Karpas-422 (cell line): ENCODE measurements around the gene NUP160. TPM values are rescaled to one million over a fixed set of nuclear protein-coding genes. Genes with fewer than 3 reads are reported as not detected.
"Not testable (repeated sequence)": the region's sequence is repeated elsewhere in the genome, so short reads cannot be mapped to it uniquely, and the experiment has no call there.

ENCODE experiments used
- DNase-seq: peaks from one replicate; pipeline ENCODE4 v3.0.0-alpha.2; 2015
- H2AFZ ChIP-seq: fragments of 200-600 bp; sonication (generic); 2 replicates; pipeline ENCODE4 v1.6.1; 2014; ENCODE audit warnings: antibody characterized with exemption, low read length, mixed read lengths
- H3K27ac ChIP-seq: fragments of 200-600 bp; sonication (generic); 2 replicates; pipeline ENCODE4 v1.5.1; 2014; ENCODE audit warnings: mild to moderate bottlenecking, low read length, moderate library complexity
- H3K27me3 ChIP-seq: fragments of 200-600 bp; sonication (generic); 2 replicates; pipeline ENCODE4 v1.6.1; 2014; ENCODE audit warnings: low read length, mixed read lengths
- H3K36me3 ChIP-seq: fragments of 200-600 bp; sonication (generic); 2 replicates; pipeline ENCODE4 v1.6.1; 2014; ENCODE audit warnings: low read length, mixed read lengths; ENCODE audit not compliant: insufficient read depth
- H3K4me1 ChIP-seq: fragments of 200-600 bp; sonication (generic); 2 replicates; pipeline ENCODE4 v1.6.1; 2014; ENCODE audit warnings: mild to moderate bottlenecking, low read length, mixed read lengths
- H3K4me2 ChIP-seq: fragments of 200-600 bp; sonication (generic); 2 replicates; pipeline ENCODE4 v1.6.1; 2014; ENCODE audit warnings: low read length, low read depth, mild to moderate bottlenecking; ENCODE audit not compliant: poor library complexity, severe bottlenecking
- H3K4me3 ChIP-seq: fragments of 200-600 bp; sonication (generic); 2 replicates; pipeline ENCODE4 v1.5.1; 2014; ENCODE audit warnings: mild to moderate bottlenecking, antibody characterized with exemption, low read length, mixed read lengths
- H3K79me2 ChIP-seq: fragments of 200-600 bp; sonication (generic); 2 replicates; pipeline ENCODE4 v1.6.1; 2014; ENCODE audit warnings: mild to moderate bottlenecking, low read length, mixed read lengths
- H3K9ac ChIP-seq: fragments of 200-600 bp; sonication (generic); 2 replicates; pipeline ENCODE4 v1.6.0; 2014; ENCODE audit warnings: low read length
- H3K9me2 ChIP-seq: fragments of 200-600 bp; sonication (generic), shearing (Covaris generic); replicated peaks from 2 replicates; pipeline ENCODE4 v1.6.0; 2014; ENCODE audit warnings: mild to moderate bottlenecking, low read length, moderate library complexity; ENCODE audit not compliant: insufficient read depth
- H3K9me3 ChIP-seq: fragments of 300-700, 200-600 bp; sonication (generic); 2 replicates; pipeline ENCODE4 v1.6.1; 2014; ENCODE audit warnings: low read length, mixed read lengths
- H4K20me1 ChIP-seq: fragments of 200-600 bp; sonication (generic); 2 replicates; pipeline ENCODE4 v1.6.1; 2014; ENCODE audit warnings: mild to moderate bottlenecking, antibody characterized with exemption, low read length, low read depth; ENCODE audit not compliant: insufficient read depth
- total RNA-seq: library from RNA; depleted of rRNA; stranded (reverse); fragments of >200 nt; shearing (Covaris generic); gene quantifications from 2 replicates; pipeline ENCODE4 v1.2.3, GENCODE V29; 2014; ENCODE audit warnings: low replicate concordance

NUP160 gene
- total RNA-seq, 1 experiment from 2014 or later: 65.0 TPM

DNA sequence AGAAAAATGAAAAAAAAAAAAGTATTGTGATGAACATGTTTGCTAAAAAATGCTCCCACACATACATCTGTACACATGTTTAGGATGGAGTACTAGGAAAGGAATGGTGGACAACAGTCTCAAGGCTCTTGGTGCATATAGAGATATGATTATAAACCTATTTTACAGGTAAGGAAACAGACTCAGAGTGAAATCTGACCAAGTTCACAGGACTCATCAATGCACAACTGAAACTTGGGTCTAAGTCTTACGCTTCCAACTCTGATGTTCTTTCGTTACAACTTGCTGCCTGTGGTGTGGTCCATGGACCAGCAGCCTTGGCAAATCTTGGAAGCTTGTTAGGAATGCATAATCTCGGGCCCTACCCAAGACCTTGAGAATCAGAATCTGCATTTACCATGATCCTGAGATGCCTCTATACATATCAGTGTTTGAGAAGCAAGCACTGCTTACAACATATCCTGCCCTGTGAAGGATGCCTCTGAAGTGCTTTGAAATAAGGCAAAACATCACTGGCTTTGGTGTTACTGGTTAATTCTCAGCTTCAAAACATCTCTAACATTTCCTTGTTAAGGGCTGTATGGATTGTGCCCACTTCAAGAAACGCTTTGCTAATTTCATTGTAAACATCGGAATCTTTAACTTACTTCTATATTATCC lies 39.9 kb upstream of the NUP160 start:
- DNase-seq: no peak
- H4K20me1 ChIP-seq: no peaks in the 10 kb centered on the region
- H3K9me3 ChIP-seq: no peaks in the 10 kb centered on the region
- no peaks in the 10 kb centered on the region for H3K27me3 ChIP-seq
- no peaks in the 10 kb centered on the region for H3K36me3 ChIP-seq
- peaks cover 9% of the 10 kb centered on the region for H3K4me1 ChIP-seq
- H3K9ac ChIP-seq: no peak overlapping the region
- H3K4me2 ChIP-seq: no peak overlapping the region
- no peak overlapping the region for H3K27ac ChIP-seq
- H3K79me2 ChIP-seq: no peaks in the 10 kb centered on the region
- H3K9me2 ChIP-seq: no peaks in the 10 kb centered on the region
- no peak overlapping the region for H3K4me3 ChIP-seq
- no peak overlapping the region for H2AFZ ChIP-seq

- Histone ChIP-seq H3K4me3 (no peak overlapping the region), H3K27me3 (no peaks in the 10 kb centered on the region), H3K27ac (no peak overlapping the region), H2AFZ (0 out of 2 replicates have a peak overlapping the region, but pooled peaks have one; percentile 12), H3K4me1 (peaks cover 9% of the 10 kb centered on the region), H3K4me2 (no peak overlapping the region), H3K9me3 (no peaks in the 10 kb centered on the region), H3K36me3 (no peaks in the 10 kb centered on the region), H3K9me2 (no peaks in the 10 kb centered on the region), H3K9ac (no peak overlapping the region), H4K20me1 (no peaks in the 10 kb centered on the region), H3K79me2 (no peaks in the 10 kb centered on the region)
- no peak for DNase-seq
Measured at GRCh38 chr11:47886096-47886495, 37.9 kb upstream of the NUP160 start.

DNA sequence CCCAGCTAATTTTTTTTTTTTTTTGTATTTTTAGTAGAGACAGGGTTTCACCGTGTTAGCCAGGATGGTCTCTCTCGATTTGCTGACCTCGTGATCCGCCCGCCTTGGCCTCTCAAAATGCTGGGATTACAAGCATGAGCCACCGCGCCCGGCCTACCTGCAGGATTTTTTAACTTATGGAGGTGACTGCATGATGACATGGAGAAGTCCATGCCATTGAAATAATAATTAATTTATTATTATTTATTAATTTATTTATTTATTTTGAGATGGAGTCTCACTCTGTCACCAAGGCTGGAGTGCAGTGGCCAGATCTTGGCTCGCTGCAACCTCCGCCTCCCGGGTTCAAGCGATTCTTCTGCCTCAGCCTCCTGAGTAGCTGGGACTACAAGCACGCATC lies 34.3 kb upstream of the NUP160 start:
- not testable (repeated sequence) for H3K79me2 ChIP-seq, DNase-seq, H2AFZ ChIP-seq, H3K9me2 ChIP-seq, H3K9me3 ChIP-seq, H3K4me2 ChIP-seq, H4K20me1 ChIP-seq, H3K36me3 ChIP-seq, H3K27ac ChIP-seq, H3K4me3 ChIP-seq, H3K27me3 ChIP-seq, H3K9ac ChIP-seq
- peaks cover 28% of the 10 kb centered on the region for H3K4me1 ChIP-seq

- no peaks in the 10 kb centered on the region for H3K9me2 ChIP-seq
- H3K9me3 ChIP-seq: peaks cover 7% of the 10 kb centered on the region
- no peak for DNase-seq
- no peaks in the 10 kb centered on the region for H3K27me3 ChIP-seq
- H2AFZ ChIP-seq: no peak overlapping the region
- no peaks in the 10 kb centered on the region for H3K79me2 ChIP-seq
- no peak overlapping the region for H3K27ac ChIP-seq
- H3K36me3 ChIP-seq: no peaks in the 10 kb centered on the region
- H3K4me3 ChIP-seq: no peak overlapping the region
- no peak overlapping the region for H3K9ac ChIP-seq
- H3K4me2 ChIP-seq: no peak overlapping the region
- peaks cover 27% of the 10 kb centered on the region for H3K4me1 ChIP-seq
- no peaks in the 10 kb centered on the region for H4K20me1 ChIP-seq
Measured at GRCh38 chr11:47881145-47881544, 33.0 kb upstream of the NUP160 start.

DNA sequence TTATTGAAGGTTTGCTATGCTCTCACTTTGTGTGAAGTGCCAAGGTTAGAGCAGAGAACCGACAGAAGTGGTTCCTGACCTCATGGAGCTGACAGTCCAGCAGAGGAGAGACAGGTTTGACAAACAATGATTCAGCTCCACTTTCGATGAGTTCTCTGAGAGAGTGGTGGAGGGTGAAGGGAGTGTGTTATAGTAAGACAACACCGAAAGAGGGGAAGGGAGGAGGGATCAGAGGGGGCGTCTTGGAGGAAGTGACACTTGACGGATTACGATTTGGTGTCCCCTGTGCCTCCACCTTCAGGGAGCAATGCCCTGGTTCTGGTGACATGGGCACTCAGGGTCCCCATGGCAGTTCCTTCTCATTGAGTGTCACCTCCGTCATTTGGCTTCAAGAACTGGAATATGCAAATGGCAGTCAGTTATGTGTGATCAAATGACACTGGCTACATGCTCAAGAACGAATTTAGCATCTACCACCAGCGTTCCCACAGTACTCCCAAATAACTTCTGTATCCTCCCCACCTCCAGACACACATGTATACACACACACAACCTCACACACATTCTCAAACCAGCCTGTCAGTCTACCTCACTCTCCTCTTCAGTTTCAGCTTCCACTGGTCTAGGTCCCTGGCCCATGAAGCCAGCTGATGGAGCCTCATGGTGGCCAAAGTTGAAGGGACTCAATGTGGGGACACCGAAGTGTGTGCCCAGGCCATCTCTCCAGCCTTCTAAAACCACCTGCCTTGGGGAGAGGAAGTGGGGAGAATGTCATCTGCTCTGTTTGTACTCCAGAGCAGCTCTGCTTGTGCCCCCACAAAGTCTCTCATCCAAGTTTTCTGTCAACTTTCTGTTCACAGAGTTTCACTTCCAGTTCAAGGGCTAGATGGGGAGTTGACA lies 31.4 kb upstream of the NUP160 start:
- peak overlapping the region; percentile 77 for H3K27ac ChIP-seq
- H3K4me2 ChIP-seq: peak overlapping the region; percentile 51
- no peaks in the 10 kb centered on the region for H3K9me2 ChIP-seq
- H3K9ac ChIP-seq: peak overlapping the region; percentile 40
- DNase-seq: peak; percentile 69
- peaks cover 19% of the 10 kb centered on the region for H3K4me1 ChIP-seq
- H2AFZ ChIP-seq: peak overlapping the region; percentile 49
- H3K79me2 ChIP-seq: no peaks in the 10 kb centered on the region
- peaks cover 14% of the 10 kb centered on the region for H3K9me3 ChIP-seq
- peak overlapping the region; percentile 22; the same call in 1 of the 2 replicates for H3K4me3 ChIP-seq
- H3K36me3 ChIP-seq: no peaks in the 10 kb centered on the region
- no peaks in the 10 kb centered on the region for H4K20me1 ChIP-seq
- H3K27me3 ChIP-seq: no peaks in the 10 kb centered on the region

GRCh38 chr11:47875858-47876257 lies 27.7 kb upstream of the NUP160 start:
- peaks cover 14% of the 10 kb centered on the region for H3K9me3 ChIP-seq
- H3K79me2 ChIP-seq, H4K20me1 ChIP-seq, DNase-seq, H3K9me2 ChIP-seq, H3K27me3 ChIP-seq, H3K27ac ChIP-seq, H2AFZ ChIP-seq, H3K9ac ChIP-seq, H3K4me2 ChIP-seq, H3K4me3 ChIP-seq, H3K36me3 ChIP-seq: not testable (repeated sequence)
- peaks cover 30% of the 10 kb centered on the region for H3K4me1 ChIP-seq

- no peak overlapping the region for H3K9ac ChIP-seq
- H3K27ac ChIP-seq: no peak overlapping the region
- H3K27me3 ChIP-seq: no peaks in the 10 kb centered on the region
- no peaks in the 10 kb centered on the region for H4K20me1 ChIP-seq
- no peak overlapping the region for H2AFZ ChIP-seq
- H3K36me3 ChIP-seq: no peaks in the 10 kb centered on the region
- H3K4me3 ChIP-seq: no peak overlapping the region
- peaks cover 2% of the 10 kb centered on the region; the same call in 1 of the 2 replicates for H3K9me3 ChIP-seq
- peaks cover 29% of the 10 kb centered on the region for H3K4me1 ChIP-seq
- no peaks in the 10 kb centered on the region for H3K79me2 ChIP-seq
- no peak overlapping the region for H3K4me2 ChIP-seq
- H3K9me2 ChIP-seq: no peaks in the 10 kb centered on the region
- DNase-seq: no peak
Measured at GRCh38 chr11:47870404-47870803, 22.3 kb upstream of the NUP160 start.

- no peak overlapping the region for H3K4me3 ChIP-seq
- no peaks in the 10 kb centered on the region for H3K36me3 ChIP-seq
- no peak overlapping the region for H3K4me2 ChIP-seq
- H3K27ac ChIP-seq: no peak overlapping the region
- H3K4me1 ChIP-seq: peaks cover 35% of the 10 kb centered on the region
- H3K27me3 ChIP-seq: no peaks in the 10 kb centered on the region
- H3K9me2 ChIP-seq: no peaks in the 10 kb centered on the region
- H4K20me1 ChIP-seq: no peaks in the 10 kb centered on the region
- H3K9ac ChIP-seq: no peak overlapping the region
- DNase-seq: no peak
- no peak overlapping the region for H2AFZ ChIP-seq
- H3K9me3 ChIP-seq: no peaks in the 10 kb centered on the region; the same call in 1 of the 2 replicates
- no peaks in the 10 kb centered on the region for H3K79me2 ChIP-seq
Measured at GRCh38 chr11:47869544-47870393, 21.6 kb upstream of the NUP160 start.
